HG03175 (cell line): ENCODE results near the gene DNAJC8.

Experiments
- ATAC-seq: cut with Tn5 transposase; IDR thresholded peaks from one replicate; pipeline ENCODE4 v1.9.1; 2021; ENCODE audit warnings: mild to moderate bottlenecking, moderate library complexity; ENCODE audit not compliant: unreplicated experiment

DNAJC8 gene

GRCh38 chr1:28232558-28233263 lies at the start of gene DNAJC8:
Gene DNAJC8 (minus strand): TSS chr1:28233029. CDS start chr1:28232998, 31 bp downstream.
- ATAC-seq = peak; percentile 60

GRCh38 chr1:28281608-28282425 lies 49.0 kb upstream of the DNAJC8 start:
- no peak for ATAC-seq

- ATAC-seq = no peak
Observed at GRCh38 chr1:28280977-28281381, 48.1 kb upstream of the DNAJC8 start.

- no peak for ATAC-seq
Observed at GRCh38 chr1:28280501-28280900, 47.7 kb upstream of the DNAJC8 start.

- ATAC-seq = no peak
Observed at GRCh38 chr1:28279721-28280120, 46.9 kb upstream of the DNAJC8 start.

GRCh38 chr1:28278763-28279162 lies 45.9 kb upstream of the DNAJC8 start:
- no peak for ATAC-seq

- no peak for ATAC-seq
Observed at GRCh38 chr1:28273216-28273860, 40.5 kb upstream of the DNAJC8 start.

- no peak for ATAC-seq
Observed at GRCh38 chr1:28272215-28272852, 39.5 kb upstream of the DNAJC8 start.

GRCh38 chr1:28269529-28269928 lies 36.7 kb upstream of the DNAJC8 start:
- ATAC-seq = no peak

- no peak for ATAC-seq
Observed at GRCh38 chr1:28267633-28268032, 34.8 kb upstream of the DNAJC8 start.

- no peak for ATAC-seq
Observed at GRCh38 chr1:28266920-28267322, 34.1 kb upstream of the DNAJC8 start.

GRCh38 chr1:28265577-28265976 lies 32.7 kb upstream of the DNAJC8 start:
- ATAC-seq = no peak

GRCh38 chr1:28264897-28265296 lies 32.1 kb upstream of the DNAJC8 start:
- no peak for ATAC-seq

GRCh38 chr1:28260803-28261174 lies 28.0 kb upstream of the DNAJC8 start:
- no peak for ATAC-seq

GRCh38 chr1:28259934-28260802 lies 27.3 kb upstream of the DNAJC8 start:
- ATAC-seq = no peak

GRCh38 chr1:28259252-28259933 lies 26.6 kb upstream of the DNAJC8 start, which contains the start of gene SESN2:
Gene SESN2 (plus strand): TSS chr1:28259518. CDS start chr1:28259848, 330 bp downstream.
- ATAC-seq = peak; percentile 96

- ATAC-seq = no peak
Observed at GRCh38 chr1:28258628-28259251, 25.9 kb upstream of the DNAJC8 start.

- no peak for ATAC-seq
Observed at GRCh38 chr1:28257736-28258135, 24.9 kb upstream of the DNAJC8 start.

GRCh38 chr1:28256197-28256827 lies 23.5 kb upstream of the DNAJC8 start:
- no peak for ATAC-seq
